Neutrophil (primary cell): Measurements from ENCODE around the gene ARVCF.

Experiments used
- H3K27ac ChIP-seq: fragments of 200-600 bp; sonication (generic); 2 replicates; pipeline ENCODE4 v1.5.1; 2016; ENCODE audit warnings: mild to moderate bottlenecking, moderate library complexity
- H3K27me3 ChIP-seq: fragments of 200-600 bp; sonication (generic); 2 replicates; pipeline ENCODE4 v1.6.0; 2016; ENCODE audit warnings: mild to moderate bottlenecking
- H3K36me3 ChIP-seq: fragments of 200-600 bp; sonication (generic); 2 replicates; pipeline ENCODE4 v1.5.1; 2017
- H3K4me1 ChIP-seq, 2 experiments: fragments of 200-600 bp in 1 of 2; sonication (generic) in 1 of 2; 1 replicate in 1 of 2; 2 replicates in 1 of 2; pipeline versions ENCODE4 v1.5.1 to v1.6.1; 2013 to 2016; ENCODE audit warnings: low read depth in 1 of 2, low read length in 1 of 2, mild to moderate bottlenecking in 1 of 2, moderate library complexity in 1 of 2; ENCODE audit not compliant: control insufficient read depth in 1 of 2, insufficient read depth in 1 of 2
- H3K4me3 ChIP-seq, 2 experiments: fragments of 200-600 bp in 1 of 2; sonication (generic) in 1 of 2; 1 replicate in 1 of 2; 2 replicates in 1 of 2; pipeline ENCODE4 v1.5.1; 2013 to 2016; ENCODE audit warnings: low read depth in 1 of 2, low read length in 1 of 2, mild to moderate bottlenecking in 1 of 2, moderate library complexity in 1 of 2
- H3K9me3 ChIP-seq: fragments of 200-600 bp; sonication (generic); 2 replicates; pipeline ENCODE4 v1.5.1; 2016
- TF ChIP-seq, protein P1 (sequence below): fragments of 200-600 bp; sonication (generic); IDR thresholded peaks from 2 replicates; pipeline ENCODE4 v1.5.1; 2016; ENCODE audit warnings: antibody characterized with exemption

Gene ARVCF

DNA sequence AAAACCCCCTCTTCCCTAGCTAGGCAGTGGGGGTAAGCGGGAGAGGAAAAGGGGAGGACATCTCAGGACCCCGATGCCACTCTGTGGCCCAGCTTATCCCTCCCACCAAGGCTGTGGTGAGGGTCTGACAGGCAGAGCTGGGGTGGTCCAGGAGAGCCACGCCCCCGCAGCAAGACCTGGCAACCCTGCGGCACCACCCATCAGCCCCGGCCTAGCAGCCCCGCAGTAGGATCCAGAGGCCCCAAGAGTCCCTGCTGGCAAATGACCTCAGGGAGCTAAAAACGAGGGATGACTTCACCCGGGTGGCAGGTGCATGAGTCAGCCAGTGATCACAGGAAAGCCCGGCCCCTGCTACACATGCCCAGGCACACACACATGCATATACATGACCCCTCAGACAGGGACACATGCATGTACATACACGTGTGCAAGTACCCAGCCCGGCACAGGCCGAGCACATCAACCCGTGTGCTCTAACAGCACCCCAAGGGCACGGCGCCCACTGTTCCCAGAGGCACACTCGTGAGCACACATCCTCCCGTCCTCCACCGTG lies 32.3 kb downstream of the ARVCF start:
- Histone ChIP-seq H3K27me3 (peaks cover 31% of the 10 kb centered on the region), H3K4me1 (peaks cover 9 to 12% of the 10 kb centered on the region in 2 experiments), H3K4me3 (no peak overlapping the region), H3K36me3 (no peaks in the 10 kb centered on the region), H3K27ac (no peak overlapping the region), H3K9me3 (no peaks in the 10 kb centered on the region)
- TF ChIP-seq, protein P1, sequence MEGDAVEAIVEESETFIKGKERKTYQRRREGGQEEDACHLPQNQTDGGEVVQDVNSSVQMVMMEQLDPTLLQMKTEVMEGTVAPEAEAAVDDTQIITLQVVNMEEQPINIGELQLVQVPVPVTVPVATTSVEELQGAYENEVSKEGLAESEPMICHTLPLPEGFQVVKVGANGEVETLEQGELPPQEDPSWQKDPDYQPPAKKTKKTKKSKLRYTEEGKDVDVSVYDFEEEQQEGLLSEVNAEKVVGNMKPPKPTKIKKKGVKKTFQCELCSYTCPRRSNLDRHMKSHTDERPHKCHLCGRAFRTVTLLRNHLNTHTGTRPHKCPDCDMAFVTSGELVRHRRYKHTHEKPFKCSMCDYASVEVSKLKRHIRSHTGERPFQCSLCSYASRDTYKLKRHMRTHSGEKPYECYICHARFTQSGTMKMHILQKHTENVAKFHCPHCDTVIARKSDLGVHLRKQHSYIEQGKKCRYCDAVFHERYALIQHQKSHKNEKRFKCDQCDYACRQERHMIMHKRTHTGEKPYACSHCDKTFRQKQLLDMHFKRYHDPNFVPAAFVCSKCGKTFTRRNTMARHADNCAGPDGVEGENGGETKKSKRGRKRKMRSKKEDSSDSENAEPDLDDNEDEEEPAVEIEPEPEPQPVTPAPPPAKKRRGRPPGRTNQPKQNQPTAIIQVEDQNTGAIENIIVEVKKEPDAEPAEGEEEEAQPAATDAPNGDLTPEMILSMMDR = no peak

GRCh38 chr22:19983741-19984140 lies 32.9 kb downstream of the ARVCF start:
- peaks cover 31% of the 10 kb centered on the region for H3K27me3 ChIP-seq
- H3K27ac ChIP-seq = no peak overlapping the region
- no peak overlapping the region for H3K4me3 ChIP-seq
- TF ChIP-seq, protein P1 = no peak
- H3K4me1 ChIP-seq = peaks cover 9 to 12% of the 10 kb centered on the region in 2 experiments
- H3K9me3 ChIP-seq = no peaks in the 10 kb centered on the region
- no peaks in the 10 kb centered on the region for H3K36me3 ChIP-seq

DNA sequence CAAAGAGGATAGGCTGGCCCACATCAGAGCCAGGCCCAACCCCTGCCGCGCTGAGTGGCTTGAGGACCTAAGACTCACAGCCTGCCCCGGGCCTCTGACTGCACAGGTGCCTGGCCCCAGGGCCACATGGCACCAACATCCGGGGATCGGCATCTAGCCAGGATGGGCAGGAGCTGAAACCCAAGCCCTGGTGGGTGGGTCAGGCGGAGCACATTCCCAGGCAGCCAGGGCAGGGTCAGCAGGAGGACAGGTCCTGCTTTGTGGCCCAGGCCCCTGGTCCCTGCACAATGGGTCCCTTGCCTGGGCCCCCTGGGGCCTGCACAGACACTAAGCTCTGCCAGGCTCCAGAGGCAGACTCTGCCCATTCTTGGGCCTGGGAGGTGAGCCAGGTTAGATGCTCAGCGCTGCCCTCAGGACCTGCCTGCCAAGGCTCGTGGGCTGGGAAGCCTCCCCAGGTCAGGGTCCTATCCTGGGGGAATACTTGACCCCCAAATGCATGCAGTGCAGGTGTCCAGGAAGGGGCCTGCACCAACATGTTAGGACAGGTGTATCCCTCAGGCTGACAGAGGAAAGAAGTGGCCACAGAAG lies 33.5 kb downstream of the ARVCF start:
- Histone ChIP-seq H3K9me3 (no peaks in the 10 kb centered on the region), H3K27ac (no peak overlapping the region), H3K27me3 (peaks cover 31% of the 10 kb centered on the region), H3K4me1 (peaks cover 9 to 12% of the 10 kb centered on the region in 2 experiments), H3K36me3 (no peaks in the 10 kb centered on the region), H3K4me3 (no peak overlapping the region)
- TF ChIP-seq, protein P1 = no peak

DNA sequence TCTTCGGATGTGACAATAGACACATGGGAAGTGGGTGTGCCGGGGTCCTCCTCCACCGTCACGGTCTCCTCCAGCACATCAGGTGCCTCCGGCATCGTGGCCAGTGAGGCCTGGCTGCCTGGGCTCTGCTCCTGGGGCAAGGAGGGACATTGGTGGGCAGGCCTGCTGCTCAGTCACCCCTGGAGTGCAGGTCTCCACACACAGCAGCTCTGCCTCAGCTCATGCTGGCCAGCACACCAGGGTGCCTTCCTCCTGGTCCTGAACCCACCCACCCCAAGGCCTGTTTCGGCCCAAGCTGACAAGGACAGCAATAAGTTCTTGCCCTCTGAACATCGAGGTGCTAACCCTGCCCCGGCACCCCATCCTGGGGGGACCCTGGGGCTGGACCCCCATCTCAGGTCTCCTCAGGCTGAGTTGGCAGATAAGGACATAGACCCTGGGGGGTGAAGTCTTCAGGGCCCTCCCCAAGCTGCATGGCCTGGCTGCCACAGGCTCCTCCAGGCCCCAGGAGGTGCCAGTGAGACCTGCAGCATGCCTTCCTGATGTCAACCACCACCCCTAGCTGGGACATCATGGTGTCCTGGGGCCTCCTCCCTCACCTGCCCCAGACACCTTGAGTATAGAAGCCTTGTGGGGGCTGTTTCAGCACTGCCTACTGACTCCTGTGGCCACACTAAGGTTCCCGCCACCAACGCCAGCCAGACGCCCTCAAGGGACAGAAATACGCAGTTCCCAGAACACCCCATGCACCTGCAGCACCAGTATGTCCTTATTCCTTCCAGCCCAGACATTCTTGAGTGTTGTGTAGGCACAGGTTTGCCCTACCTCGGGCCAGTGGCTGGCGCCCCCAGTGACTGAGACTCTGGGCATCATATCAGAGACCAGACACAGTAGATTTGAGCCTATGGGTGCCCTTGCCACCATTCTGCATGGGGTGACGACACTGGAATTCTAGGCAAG lies 34.4 kb downstream of the ARVCF start:
- Histone ChIP-seq H3K27ac (no peak overlapping the region), H3K4me1 (peaks cover 9 to 12% of the 10 kb centered on the region in 2 experiments), H3K27me3 (peaks cover 23% of the 10 kb centered on the region), H3K9me3 (no peaks in the 10 kb centered on the region), H3K36me3 (no peaks in the 10 kb centered on the region), H3K4me3 (no peak overlapping the region)
- TF ChIP-seq, protein P1 = no peak

DNA sequence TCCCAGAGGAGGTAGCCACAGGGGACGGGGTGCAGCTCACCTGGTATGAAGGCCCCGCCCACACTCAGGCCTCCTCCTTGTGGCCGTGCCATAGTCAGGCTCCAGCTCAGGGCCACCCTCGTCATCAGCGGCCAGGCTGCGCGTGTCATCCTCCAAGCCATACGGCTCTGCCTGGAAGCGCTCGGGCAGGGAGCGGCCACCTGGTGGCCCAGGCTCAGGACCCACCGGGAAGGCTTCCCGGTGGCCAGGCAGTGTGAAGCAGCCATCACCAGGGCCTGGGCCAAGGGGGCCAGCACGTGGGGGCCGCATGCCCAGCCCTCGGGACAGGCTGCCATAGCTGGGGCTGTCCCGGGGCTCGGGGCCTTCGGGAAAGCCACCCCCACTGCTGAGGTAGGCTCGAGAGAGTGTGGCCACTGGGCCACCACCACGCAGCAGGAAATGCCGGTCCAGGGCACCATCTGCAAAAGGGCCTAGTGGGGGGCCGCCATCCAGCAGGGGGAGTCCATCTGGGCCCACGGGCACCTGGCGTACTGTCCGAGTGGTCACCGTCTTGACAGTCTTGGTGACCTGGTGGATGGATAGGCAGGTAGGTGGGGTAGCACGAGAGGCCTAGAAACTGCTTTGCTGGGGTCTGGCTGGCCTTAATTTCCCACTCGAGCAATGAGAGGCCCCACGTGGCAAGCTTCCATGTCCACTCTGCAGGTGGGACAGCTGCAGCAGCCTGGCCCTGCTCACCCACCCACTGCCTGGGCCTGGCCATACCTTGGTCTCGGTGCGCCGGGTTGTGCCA lies 35.3 kb downstream of the ARVCF start:
- Histone ChIP-seq H3K27ac (no peak overlapping the region), H3K4me3 (no peak overlapping the region), H3K27me3 (peaks cover 14% of the 10 kb centered on the region), H3K4me1 (peaks cover 5 to 6% of the 10 kb centered on the region in 2 experiments), H3K36me3 (no peaks in the 10 kb centered on the region), H3K9me3 (no peaks in the 10 kb centered on the region)
- TF ChIP-seq, protein P1 = no peak
